ENCODE measurements around the gene DLG2. TPM values are rescaled to one million over a fixed set of nuclear protein-coding genes. Genes with fewer than 3 reads are reported as not detected.
"Not testable (repeated sequence)": the region's sequence is repeated elsewhere in the genome, so short reads cannot be mapped to it uniquely, and the experiment has no call there.

DLG2 gene
- total and polyA plus RNA-seq, 3 experiments from 2014 or later, result 0.81 to 1.5 (median 1.3) TPM

GRCh38 chr11:85606237-85606636, 20.9 kb downstream of the DLG2 start:
- H3K4me1 Mint-ChIP-seq; H3K27me3 ChIP-seq (ENCODE audit: insufficient read depth, low read length, poor library complexity, severe bottlenecking); H3K4me3 Mint-ChIP-seq; POLR2A ChIA-PET; H3K4me3 ChIP-seq (ENCODE audit: low read length); H3K9me3 ChIP-seq (ENCODE audit: low read length); H3K36me3 Mint-ChIP-seq; H3K4me1 ChIP-seq (ENCODE audit: insufficient read depth, low read length); H3K9me3 Mint-ChIP-seq; DNase-seq; H3K27me3 Mint-ChIP-seq; H3K36me3 ChIP-seq (ENCODE audit: insufficient read depth, low read length); CTCF ChIA-PET; H3K27ac ChIP-seq (ENCODE audit: low read depth, low read length): not testable (repeated sequence)
- peak overlapping the region in 1 of 8 donors; percentile 6 for H3K27ac Mint-ChIP-seq

- no peaks in the 10 kb centered on the region for H3K9me3 Mint-ChIP-seq
- H3K9me3 ChIP-seq (ENCODE audit: low read length), result no peaks in the 10 kb centered on the region
- no peaks in the 10 kb centered on the region for H3K27me3 ChIP-seq (ENCODE audit: insufficient read depth, low read length, poor library complexity, severe bottlenecking)
- H3K4me3 ChIP-seq (ENCODE audit: low read length), result no peak overlapping the region
- CTCF ChIA-PET, result no interaction called here
- no peaks in the 10 kb centered on the region for H3K27me3 Mint-ChIP-seq
- H3K4me1 Mint-ChIP-seq, result no peaks in the 10 kb centered on the region
- no peaks in the 10 kb centered on the region for H3K36me3 Mint-ChIP-seq
- no peaks in the 10 kb centered on the region for H3K4me1 ChIP-seq (ENCODE audit: insufficient read depth, low read length)
- H3K27ac ChIP-seq (ENCODE audit: low read depth, low read length), result no peak overlapping the region
- H3K4me3 Mint-ChIP-seq, result no peak overlapping the region
- POLR2A ChIA-PET, result no interaction called here
- no peak overlapping the region for H3K27ac Mint-ChIP-seq
- no peak for DNase-seq
- no peaks in the 10 kb centered on the region for H3K36me3 ChIP-seq (ENCODE audit: insufficient read depth, low read length)
These were observed 23.9 kb downstream of the DLG2 start for GRCh38 chr11:85603220-85603619.

GRCh38 chr11:85602526-85603213, 24.5 kb downstream of the DLG2 start:
- DNase-seq, result no peak
- CTCF ChIA-PET, result no interaction called here
- H3K4me1 Mint-ChIP-seq, result no peaks in the 10 kb centered on the region
- Histone ChIP-seq H3K9me3 (ENCODE audit: low read length) (no peaks in the 10 kb centered on the region), H3K27ac (ENCODE audit: low read depth, low read length) (no peak overlapping the region), H3K27me3 (ENCODE audit: insufficient read depth, low read length, poor library complexity, severe bottlenecking) (no peaks in the 10 kb centered on the region), H3K4me1 (ENCODE audit: insufficient read depth, low read length) (no peaks in the 10 kb centered on the region), H3K36me3 (ENCODE audit: insufficient read depth, low read length) (no peaks in the 10 kb centered on the region), H3K4me3 (ENCODE audit: low read length) (no peak overlapping the region)
- H3K4me3 Mint-ChIP-seq, result no peak overlapping the region
- H3K27me3 Mint-ChIP-seq, result no peaks in the 10 kb centered on the region
- POLR2A ChIA-PET, result no interaction called here
- peak overlapping the region in 1 of 8 donors; percentile 17 for H3K27ac Mint-ChIP-seq
- no peaks in the 10 kb centered on the region for H3K9me3 Mint-ChIP-seq
- H3K36me3 Mint-ChIP-seq, result no peaks in the 10 kb centered on the region

- Mint-ChIP-seq H3K4me1 (no peaks in the 10 kb centered on the region), H3K27me3 (peaks cover 2 to 3% of the 10 kb centered on the region in 2 donors), H3K4me3 (no peak overlapping the region), H3K36me3 (no peaks in the 10 kb centered on the region), H3K9me3 (no peaks in the 10 kb centered on the region), H3K27ac (peak overlapping the region in 1 of 8 donors; percentile 11)
- ChIA-PET POLR2A (no interaction called here), CTCF (no interaction called here)
- Histone ChIP-seq H3K27me3 (ENCODE audit: insufficient read depth, low read length, poor library complexity, severe bottlenecking) (no peaks in the 10 kb centered on the region), H3K27ac (ENCODE audit: low read depth, low read length) (no peak overlapping the region), H3K4me1 (ENCODE audit: insufficient read depth, low read length) (no peaks in the 10 kb centered on the region), H3K4me3 (ENCODE audit: low read length) (no peak overlapping the region), H3K36me3 (ENCODE audit: insufficient read depth, low read length) (no peaks in the 10 kb centered on the region), H3K9me3 (ENCODE audit: low read length) (no peaks in the 10 kb centered on the region)
- no peak for DNase-seq
These were observed 28.1 kb downstream of the DLG2 start for GRCh38 chr11:85599083-85599482.

GRCh38 chr11:85596886-85597285, 30.3 kb downstream of the DLG2 start:
- ChIA-PET POLR2A (no interaction called here), CTCF (interaction anchor here (1.0 kb wide), 1 partner anchor 597 kb away, joined by 4 read pairs; no protein-coding TSS in a partner anchor)
- Histone ChIP-seq H3K4me3 (ENCODE audit: low read length) (no peak overlapping the region), H3K36me3 (ENCODE audit: insufficient read depth, low read length) (no peaks in the 10 kb centered on the region), H3K4me1 (ENCODE audit: insufficient read depth, low read length) (no peaks in the 10 kb centered on the region), H3K27ac (ENCODE audit: low read depth, low read length) (no peak overlapping the region), H3K9me3 (ENCODE audit: low read length) (no peaks in the 10 kb centered on the region), H3K27me3 (ENCODE audit: insufficient read depth, low read length, poor library complexity, severe bottlenecking) (no peaks in the 10 kb centered on the region)
- Mint-ChIP-seq H3K36me3 (no peaks in the 10 kb centered on the region), H3K27me3 (peaks cover 5% of the 10 kb centered on the region in 2 donors), H3K27ac (no peak overlapping the region), H3K4me1 (no peaks in the 10 kb centered on the region), H3K4me3 (no peak overlapping the region), H3K9me3 (no peaks in the 10 kb centered on the region)
- DNase-seq, result no peak

- DNase-seq, result peak in 2 of 5 donors; percentile 42 to 43
- H3K27ac ChIP-seq (ENCODE audit: low read depth, low read length), result no peak overlapping the region
- no peaks in the 10 kb centered on the region for H3K4me1 ChIP-seq (ENCODE audit: insufficient read depth, low read length)
- H3K9me3 Mint-ChIP-seq, result no peaks in the 10 kb centered on the region
- H3K4me3 ChIP-seq (ENCODE audit: low read length), result no peak overlapping the region
- H3K4me1 Mint-ChIP-seq, result no peaks in the 10 kb centered on the region
- H3K4me3 Mint-ChIP-seq, result no peak overlapping the region
- H3K27me3 ChIP-seq (ENCODE audit: insufficient read depth, low read length, poor library complexity, severe bottlenecking), result no peaks in the 10 kb centered on the region
- no peaks in the 10 kb centered on the region for H3K36me3 Mint-ChIP-seq
- POLR2A ChIA-PET, result no interaction called here
- no peaks in the 10 kb centered on the region for H3K36me3 ChIP-seq (ENCODE audit: insufficient read depth, low read length)
- CTCF ChIA-PET, result interaction anchor here (0.9 to 1.3 kb wide), 3 partner anchors 25 to 626 kb away, joined by 3 to 4 read pairs (median 3); no protein-coding TSS in a partner anchor
- no peak overlapping the region for H3K27ac Mint-ChIP-seq
- peaks cover 5 to 8% of the 10 kb centered on the region in 2 donors for H3K27me3 Mint-ChIP-seq
- H3K9me3 ChIP-seq (ENCODE audit: low read length), result no peaks in the 10 kb centered on the region
These were observed 31.8 kb downstream of the DLG2 start for GRCh38 chr11:85595285-85595884.

GRCh38 chr11:85590848-85591483, 36.2 kb downstream of the DLG2 start:
- H3K4me1 Mint-ChIP-seq, result no peaks in the 10 kb centered on the region
- peaks cover 7 to 26% of the 10 kb centered on the region in 2 donors for H3K27me3 Mint-ChIP-seq
- H3K27me3 ChIP-seq (ENCODE audit: insufficient read depth, low read length, poor library complexity, severe bottlenecking), result no peaks in the 10 kb centered on the region

GRCh38 chr11:85589373-85589772, 37.8 kb downstream of the DLG2 start:
- ChIA-PET POLR2A (no interaction called here), CTCF (interaction anchor here (1.5 kb wide), 1 partner anchor 8 kb away, joined by 3 read pairs; no protein-coding TSS in a partner anchor)
- peaks cover 0 to 10% (median 1%) of the 10 kb centered on the region in 3 donors for H3K36me3 Mint-ChIP-seq

More at GRCh38 chr11:85590848-85591483, 36.2 kb downstream of the DLG2 start:
- Mint-ChIP-seq H3K36me3 (peaks cover 0 to 10% (median 1%) of the 10 kb centered on the region in 3 donors), H3K27ac (no peak overlapping the region), H3K9me3 (peaks cover 7 to 13% (median 11%) of the 10 kb centered on the region in 5 donors), H3K4me3 (no peak overlapping the region)
- no peak overlapping the region for H3K4me3 ChIP-seq (ENCODE audit: low read length)
- ChIA-PET CTCF (interaction anchor here (1.2 to 1.5 kb wide), 3 partner anchors 10 to 264 kb away, joined by 3 read pairs; partner anchors contain the start of gene CCDC83), POLR2A (no interaction called here)
- no peaks in the 10 kb centered on the region for H3K9me3 ChIP-seq (ENCODE audit: low read length)
- H3K27ac ChIP-seq (ENCODE audit: low read depth, low read length), result no peak overlapping the region
- H3K36me3 ChIP-seq (ENCODE audit: insufficient read depth, low read length), result no peaks in the 10 kb centered on the region
- H3K4me1 ChIP-seq (ENCODE audit: insufficient read depth, low read length), result no peaks in the 10 kb centered on the region
- no peak for DNase-seq

More at GRCh38 chr11:85589373-85589772, 37.8 kb downstream of the DLG2 start:
- Histone ChIP-seq H3K27me3 (ENCODE audit: insufficient read depth, low read length, poor library complexity, severe bottlenecking) (no peaks in the 10 kb centered on the region), H3K4me1 (ENCODE audit: insufficient read depth, low read length) (no peaks in the 10 kb centered on the region), H3K27ac (ENCODE audit: low read depth, low read length) (no peak overlapping the region), H3K9me3 (ENCODE audit: low read length) (no peaks in the 10 kb centered on the region), H3K36me3 (ENCODE audit: insufficient read depth, low read length) (no peaks in the 10 kb centered on the region), H3K4me3 (ENCODE audit: low read length) (no peak overlapping the region)
- no peak overlapping the region for H3K4me3 Mint-ChIP-seq
- H3K4me1 Mint-ChIP-seq, result no peaks in the 10 kb centered on the region
- H3K27ac Mint-ChIP-seq, result no peak overlapping the region
- peaks cover 7 to 13% (median 11%) of the 10 kb centered on the region in 5 donors for H3K9me3 Mint-ChIP-seq
- peaks cover 8 to 25% of the 10 kb centered on the region in 2 donors for H3K27me3 Mint-ChIP-seq
- DNase-seq, result no peak
